Peyer's patch (tissue), 4 donors: ENCODE measurements around the gene WNT9B.

Source experiments
- CTCF ChIP-seq, 6 experiments: fragments of 450-650 bp in 4 of 6; fragments of 200-600 bp in 2 of 6; sonication (generic) in 1 of 6; IDR thresholded peaks; one replicate each; pipeline ENCODE4 v1.5.1; 2017 to 2019; ENCODE audit warnings: antibody characterized with exemption in 6 of 6, mild to moderate bottlenecking in 3 of 6, moderate library complexity in 1 of 6
- POLR2A ChIP-seq, 2 donors: fragments of 450-650 bp; IDR thresholded peaks; one replicate each; pipeline ENCODE4 v1.5.1; 2017; ENCODE audit warnings: antibody characterized with exemption in 2 of 2, mild to moderate bottlenecking in 2 of 2, moderate library complexity in 2 of 2

GRCh38 chr17:46894476-46895151 lies 43.2 kb downstream of the WNT9B start:
- TF ChIP-seq CTCF (IDR thresholded peaks at IDR 0.05), result no peak
- no peak for TF ChIP-seq POLR2A (IDR thresholded peaks at IDR 0.05)
